Measurements from ENCODE around the gene DENND6A.
"Not testable (repeated sequence)": the region's sequence is repeated elsewhere in the genome, so short reads cannot be mapped to it uniquely, and the experiment has no call there.

Gene DENND6A

GRCh38 chr3:57692396-57693147, at the start of gene DENND6A:
Gene DENND6A (minus strand): TSS chr3:57693077. CDS start chr3:57693018, 59 bp downstream.
- peak; percentile 95 for FAIRE-seq

DNA sequence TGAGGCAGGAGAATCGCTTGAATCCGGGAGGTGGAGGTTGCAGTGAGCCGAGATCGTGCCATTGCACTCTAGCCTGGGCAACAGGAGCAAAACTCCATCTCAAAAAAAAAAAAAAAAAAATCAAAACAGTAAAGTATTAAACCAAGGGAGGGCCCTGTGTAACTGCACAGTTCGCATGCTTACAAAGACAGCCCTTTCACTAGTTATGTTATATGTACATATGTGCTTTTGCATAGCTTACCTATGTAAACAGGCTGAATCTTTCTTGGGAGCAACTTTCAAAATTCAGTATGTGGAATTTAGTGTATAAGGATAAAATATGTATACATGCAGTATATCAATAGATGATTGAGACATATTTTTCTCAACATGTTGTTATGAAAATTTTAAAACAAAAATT, 47.1 kb upstream of the DENND6A start:
- FAIRE-seq (no peak), DNase-seq (ENCODE audit: extremely low spot score, insufficient read length, low read depth) (no peak)

More at GRCh38 chr3:57692396-57693147, at the start of gene DENND6A:
- peak; percentile 96 for DNase-seq (ENCODE audit: extremely low spot score, insufficient read length, low read depth)

DNA sequence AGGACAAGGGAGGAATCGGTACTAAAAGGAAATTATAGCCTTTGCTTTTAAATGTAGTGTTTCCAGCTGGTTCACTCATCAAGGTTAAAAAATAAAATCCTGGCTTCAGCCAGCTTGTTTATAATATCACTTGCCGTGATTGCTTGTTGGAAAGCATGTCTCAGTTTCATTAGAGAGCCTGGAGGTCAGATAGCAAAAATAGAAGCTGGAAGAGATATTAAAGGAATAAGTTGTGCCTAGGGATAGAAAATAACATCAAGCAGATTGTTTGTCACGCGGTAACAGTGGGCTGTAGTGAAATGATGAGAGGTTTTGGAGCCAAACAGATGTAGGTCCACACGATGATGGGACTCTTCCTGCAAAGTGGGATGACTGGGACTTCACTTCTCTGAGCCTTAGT, 45.5 kb upstream of the DENND6A start:
- DNase-seq (ENCODE audit: extremely low spot score, insufficient read length, low read depth) (no peak), FAIRE-seq (no peak)

- DNase-seq (ENCODE audit: extremely low spot score, insufficient read length, low read depth): no peak
- FAIRE-seq: no peak
These were observed 45.0 kb upstream of the DENND6A start for GRCh38 chr3:57737840-57738239.

- no peak for DNase-seq (ENCODE audit: extremely low spot score, insufficient read length, low read depth)
- no peak for FAIRE-seq
These were observed 42.5 kb upstream of the DENND6A start for GRCh38 chr3:57735405-57735804.

- DNase-seq (ENCODE audit: extremely low spot score, insufficient read length, low read depth) (no peak), FAIRE-seq (no peak)
These were observed 40.9 kb upstream of the DENND6A start for GRCh38 chr3:57733790-57734189.

GRCh38 chr3:57731311-57731710, 38.4 kb upstream of the DENND6A start:
- FAIRE-seq: no peak
- no peak for DNase-seq (ENCODE audit: extremely low spot score, insufficient read length, low read depth)

DNA sequence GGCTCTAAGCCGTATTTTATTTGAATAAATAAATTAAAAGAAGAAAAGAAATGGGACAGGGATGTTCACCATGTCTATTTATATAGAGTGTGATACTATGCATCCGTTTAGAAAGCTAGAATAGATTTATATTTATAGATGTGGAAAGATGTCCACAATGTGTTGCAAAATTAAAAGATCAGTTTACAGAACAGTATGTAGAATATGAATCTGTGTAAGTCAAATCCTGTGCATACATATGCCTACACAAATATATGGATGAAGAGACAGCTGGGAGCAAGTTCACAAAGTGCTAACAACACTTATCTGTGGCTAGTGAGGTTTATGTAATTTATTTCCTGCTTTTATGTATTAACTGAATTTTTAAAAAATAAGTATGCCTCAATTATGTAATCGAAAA, 37.8 kb upstream of the DENND6A start:
- DNase-seq (ENCODE audit: extremely low spot score, insufficient read length, low read depth) (no peak), FAIRE-seq (no peak)

GRCh38 chr3:57729334-57730045, 36.6 kb upstream of the DENND6A start:
- peak; percentile 5 for FAIRE-seq
- no peak for DNase-seq (ENCODE audit: extremely low spot score, insufficient read length, low read depth)

GRCh38 chr3:57727106-57727505, 34.2 kb upstream of the DENND6A start:
- no peak for DNase-seq (ENCODE audit: extremely low spot score, insufficient read length, low read depth)

DNA sequence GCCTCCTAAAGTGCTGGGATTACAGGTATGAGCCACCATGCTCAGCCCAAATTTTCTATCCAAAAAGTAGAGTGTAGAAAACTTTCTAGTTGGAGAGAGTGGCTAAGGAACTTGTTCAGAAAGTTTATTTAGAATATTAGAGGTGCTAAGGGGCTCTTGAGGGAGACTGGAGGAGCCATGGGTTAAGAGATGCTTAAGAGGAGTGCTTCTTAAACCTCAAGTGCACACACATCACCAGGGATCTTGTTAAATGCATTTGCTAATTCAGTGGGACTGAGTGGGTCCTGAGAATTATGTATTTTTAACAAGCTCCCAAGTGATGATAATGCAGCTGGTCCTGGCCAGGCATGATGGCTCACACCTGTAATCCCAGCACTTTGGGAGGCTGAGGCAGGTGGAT, 33.5 kb upstream of the DENND6A start:
- no peak for FAIRE-seq
- no peak for DNase-seq (ENCODE audit: extremely low spot score, insufficient read length, low read depth)

More at GRCh38 chr3:57727106-57727505, 34.2 kb upstream of the DENND6A start:
- no peak for FAIRE-seq

GRCh38 chr3:57718118-57718517, 25.2 kb upstream of the DENND6A start:
- FAIRE-seq (no peak), DNase-seq (ENCODE audit: extremely low spot score, insufficient read length, low read depth) (no peak)

GRCh38 chr3:57717205-57717868, 24.5 kb upstream of the DENND6A start:
- DNase-seq (ENCODE audit: extremely low spot score, insufficient read length, low read depth) (no peak), FAIRE-seq (no peak)

- no peak for DNase-seq (ENCODE audit: extremely low spot score, insufficient read length, low read depth)
These were observed 22.8 kb upstream of the DENND6A start for GRCh38 chr3:57715686-57716085.

DNA sequence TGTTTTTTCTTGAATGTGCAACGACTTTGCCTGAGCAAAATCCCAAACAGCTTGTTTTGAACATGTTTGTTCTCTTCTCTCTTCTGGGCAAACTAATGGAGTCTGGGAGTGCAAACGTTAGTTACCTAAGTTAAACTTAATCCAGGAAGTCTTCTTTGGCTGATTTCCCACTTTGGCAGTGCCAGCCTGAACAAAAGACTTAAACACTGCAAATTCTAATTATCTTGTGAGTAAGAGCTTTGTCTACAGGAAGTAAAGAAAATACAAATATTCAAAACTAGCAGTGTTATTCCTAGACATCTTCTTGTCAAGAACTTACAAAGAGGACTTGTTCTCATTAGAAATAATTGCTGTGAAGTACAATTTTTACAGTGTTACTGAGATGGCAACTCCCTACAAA, 16.7 kb upstream of the DENND6A start:
- DNase-seq (ENCODE audit: extremely low spot score, insufficient read length, low read depth) (no peak), FAIRE-seq (no peak)

More at GRCh38 chr3:57715686-57716085, 22.8 kb upstream of the DENND6A start:
- FAIRE-seq: no peak

- FAIRE-seq (no peak), DNase-seq (ENCODE audit: extremely low spot score, insufficient read length, low read depth) (no peak)
These were observed 16.2 kb upstream of the DENND6A start for GRCh38 chr3:57709031-57709430.

DNA sequence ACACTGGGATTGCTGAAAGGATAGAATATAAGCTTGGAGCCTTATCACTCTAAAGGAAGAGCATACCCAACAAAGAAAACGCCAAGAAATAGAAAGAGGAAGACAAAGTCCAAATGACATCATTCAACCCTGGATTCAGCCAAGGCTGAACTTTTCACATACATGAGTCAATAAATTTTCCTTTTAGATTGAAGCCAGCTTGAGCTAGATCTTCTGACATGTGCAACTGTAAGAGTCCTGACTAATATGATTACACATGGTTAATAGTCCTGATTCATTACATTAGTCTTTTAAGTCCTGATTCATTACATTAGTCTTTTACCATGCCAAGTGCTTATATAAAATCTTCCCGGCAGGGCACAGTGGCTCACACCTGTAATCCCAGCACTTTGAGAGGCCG, 13.6 kb upstream of the DENND6A start:
- DNase-seq (ENCODE audit: extremely low spot score, insufficient read length, low read depth) (no peak), FAIRE-seq (no peak)

DNA sequence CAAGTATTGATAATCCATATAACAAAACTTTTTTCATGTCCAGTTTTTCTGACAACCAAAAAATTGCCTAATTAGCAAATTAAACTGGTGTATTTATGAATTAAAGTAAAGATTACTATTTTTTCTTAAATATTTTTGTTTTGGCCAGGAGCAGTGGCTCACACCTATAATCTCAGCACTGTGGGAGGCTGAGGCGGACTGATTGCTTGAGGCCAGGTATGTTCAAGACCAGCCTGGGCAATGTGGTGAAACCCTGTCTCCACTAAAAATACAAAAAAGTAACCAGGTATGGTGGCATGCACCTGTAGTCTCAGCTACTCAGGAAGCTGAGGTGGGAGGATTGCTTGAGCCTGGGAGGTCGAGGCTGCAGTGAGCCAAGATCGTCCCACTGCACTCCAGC, 12.5 kb upstream of the DENND6A start:
- not testable (repeated sequence) for FAIRE-seq

GRCh38 chr3:57701781-57702180, 8.9 kb upstream of the DENND6A start:
- DNase-seq (ENCODE audit: extremely low spot score, insufficient read length, low read depth) (no peak), FAIRE-seq (no peak)

More for the DNA sequence above, 12.5 kb upstream of the DENND6A start:
- DNase-seq (ENCODE audit: extremely low spot score, insufficient read length, low read depth): not testable (repeated sequence)

- no peak for DNase-seq (ENCODE audit: extremely low spot score, insufficient read length, low read depth)
- no peak for FAIRE-seq
These were observed 7.9 kb upstream of the DENND6A start for GRCh38 chr3:57700737-57701136.

GRCh38 chr3:57699591-57699990, 6.7 kb upstream of the DENND6A start:
- DNase-seq (ENCODE audit: extremely low spot score, insufficient read length, low read depth): no peak
- FAIRE-seq: no peak
